Body of pancreas (tissue), 4 donors: Measurements from ENCODE around the gene SLC6A17. TPM values are rescaled to one million over a fixed set of nuclear protein-coding genes. Genes with fewer than 3 reads are reported as not detected.

Experiments used
- ATAC-seq: fragments of 150-250 bp; one replicate; pipeline ENCODE4 v1.9.1; 2016
- DNase-seq, 4 donors: peaks; one replicate each; pipeline ENCODE4 v3.0.0-alpha.2; 2019
- H3K27ac ChIP-seq, 4 donors: fragments of 200-600 bp; sonication (generic); 1 replicate in 3 of 4; 2 replicates in 1 of 4; pipeline versions ENCODE4 v1.5.1 to v1.6.1; 2016 to 2019; ENCODE audit warnings: mild to moderate bottlenecking in 1 of 4, mixed read lengths in 1 of 4, moderate library complexity in 1 of 4
- H3K27me3 ChIP-seq, 2 donors: fragments of 200-600 bp; sonication (generic); one replicate each; pipeline ENCODE4 v1.6.0; 2016; ENCODE audit warnings: mild to moderate bottlenecking in 1 of 2
- H3K36me3 ChIP-seq, 2 donors: fragments of 200-600 bp; sonication (generic); replicated peaks in 1 of 2; 2 replicates each; pipeline ENCODE4 v1.5.1; 2016; ENCODE audit warnings: low read depth in 2 of 2; ENCODE audit not compliant: insufficient read depth in 1 of 2
- H3K4me1 ChIP-seq: fragments of 200-600 bp; sonication (generic); one replicate; pipeline ENCODE4 v1.6.0; 2016
- H3K4me3 ChIP-seq, 2 donors: fragments of 200-600 bp; sonication (generic); 1 replicate in 1 of 2; 2 replicates in 1 of 2; pipeline ENCODE4 v1.5.1; 2016 to 2019
- H3K9me3 ChIP-seq, 3 donors: fragments of 200-600 bp; sonication (generic); 1 replicate in 2 of 3; 2 replicates in 1 of 3; pipeline ENCODE4 v1.5.1; 2016
- POLR2A ChIP-seq, 3 donors: fragments of 450-650 bp; IDR thresholded peaks; one replicate each; pipeline ENCODE4 v1.6.1; 2016; ENCODE audit warnings: antibody characterized with exemption in 3 of 3, mild to moderate bottlenecking in 2 of 3
- WGBS, 2 donors: methylation state at CpG; one replicate each; pipeline ENCODE4 v1.1.5; 2017; 5-methylcytosine and 5-hydroxymethylcytosine counted together
- intact Hi-C: fragments of 100-400 bp; cut with DNase I; formaldehyde crosslinking; loops from one replicate; pipeline ENCODE4 v1.15.1; 2023
- total RNA-seq, 2 donors: library from RNA; depleted of rRNA; stranded (reverse); fragments of >200 nt; gene quantifications; one replicate each; pipeline ENCODE4 v1.1.0, GENCODE V29; 2016
- TF ChIP-seq, protein P1 (sequence below), 7 experiments: fragments of 450-650 bp in 4 of 7; fragments of 200-600 bp in 3 of 7; sonication (generic) in 3 of 7; IDR thresholded peaks; one replicate each; pipeline ENCODE4 v1.5.1; 2016 to 2019; ENCODE audit warnings: antibody characterized with exemption in 7 of 7

SLC6A17 gene
- total RNA-seq, 2 donors from 2014 or later, result 0.52 to 0.99 TPM

DNA sequence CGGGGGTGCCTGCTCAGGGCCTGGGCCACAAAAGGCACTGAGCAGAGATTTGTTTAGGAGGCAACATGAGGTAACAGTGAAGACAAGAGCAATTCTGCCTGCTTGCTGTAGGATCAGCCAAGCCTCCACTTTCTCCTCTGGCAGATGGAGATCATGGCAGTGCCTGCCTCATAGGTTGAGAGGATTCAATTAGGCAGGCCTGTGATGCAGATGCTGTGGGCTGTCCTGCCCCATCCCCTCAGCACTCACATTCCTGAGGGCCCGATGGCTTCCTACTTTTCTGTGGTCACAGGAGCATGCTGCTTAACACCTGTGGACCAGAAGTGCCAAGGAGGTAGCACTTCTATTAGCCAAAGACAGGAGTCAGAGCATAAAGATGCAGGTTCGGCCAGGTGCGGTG is 39.2 kb upstream of the SLC6A17 start:
- DNase-seq (no peak), ATAC-seq (no peak)
- intact Hi-C loops, result no loop called here
- H3K4me1 ChIP-seq, result no peaks in the 10 kb centered on the region
- H3K4me3 ChIP-seq, result no peak overlapping the region
- H3K27me3 ChIP-seq, result no peaks in the 10 kb centered on the region
- H3K27ac ChIP-seq, result no peak overlapping the region
- 82 to 90% methylated on average over 3 to 4 of the region's 4 CpGs for WGBS, 2 donors
- H3K9me3 ChIP-seq, result no peaks in the 10 kb centered on the region
- no peaks in the 10 kb centered on the region for H3K36me3 ChIP-seq
- TF ChIP-seq POLR2A (IDR thresholded peaks at IDR 0.05), result no peak

DNA sequence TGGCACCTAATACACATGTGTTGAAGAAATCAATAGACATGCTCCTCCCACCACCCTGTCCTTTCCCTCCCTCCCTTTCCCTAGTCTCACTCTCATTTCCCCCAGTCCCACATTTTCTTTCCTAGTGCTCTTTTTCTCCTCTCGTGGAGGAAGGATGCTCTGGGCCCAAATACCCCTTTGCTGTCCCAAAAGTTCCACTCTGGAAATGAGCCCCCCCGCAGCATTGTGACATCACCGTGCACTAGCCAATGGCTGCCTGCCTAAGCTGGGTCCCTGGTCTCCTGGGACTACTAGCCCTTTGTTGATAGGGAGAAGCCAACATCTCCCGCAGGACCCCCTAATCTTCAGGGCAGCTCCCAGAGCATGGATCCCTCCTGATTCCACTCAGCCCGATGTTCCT is 38.2 kb upstream of the SLC6A17 start, which contains the start of gene UBL4B:
TSS of gene UBL4B (plus strand) at position 301 of the 400 bp plus-strand sequence. CDS start at position 393, 92 bp downstream.
- H3K9me3 ChIP-seq, result no peaks in the 10 kb centered on the region
- WGBS, 2 donors, result 72 to 81% methylated on average over 5 of the region's 5 CpGs
- DNase-seq, result no peak
- no peak within 1 kb of the TSS for H3K27ac ChIP-seq
- intact Hi-C loops, result no loop called here
- H3K27me3 ChIP-seq, result no peaks in the 10 kb centered on the region
- H3K36me3 ChIP-seq, result no peaks in the 10 kb centered on the region
- TF ChIP-seq POLR2A (IDR thresholded peaks at IDR 0.05), result no peak
- TF ChIP-seq, protein P1, sequence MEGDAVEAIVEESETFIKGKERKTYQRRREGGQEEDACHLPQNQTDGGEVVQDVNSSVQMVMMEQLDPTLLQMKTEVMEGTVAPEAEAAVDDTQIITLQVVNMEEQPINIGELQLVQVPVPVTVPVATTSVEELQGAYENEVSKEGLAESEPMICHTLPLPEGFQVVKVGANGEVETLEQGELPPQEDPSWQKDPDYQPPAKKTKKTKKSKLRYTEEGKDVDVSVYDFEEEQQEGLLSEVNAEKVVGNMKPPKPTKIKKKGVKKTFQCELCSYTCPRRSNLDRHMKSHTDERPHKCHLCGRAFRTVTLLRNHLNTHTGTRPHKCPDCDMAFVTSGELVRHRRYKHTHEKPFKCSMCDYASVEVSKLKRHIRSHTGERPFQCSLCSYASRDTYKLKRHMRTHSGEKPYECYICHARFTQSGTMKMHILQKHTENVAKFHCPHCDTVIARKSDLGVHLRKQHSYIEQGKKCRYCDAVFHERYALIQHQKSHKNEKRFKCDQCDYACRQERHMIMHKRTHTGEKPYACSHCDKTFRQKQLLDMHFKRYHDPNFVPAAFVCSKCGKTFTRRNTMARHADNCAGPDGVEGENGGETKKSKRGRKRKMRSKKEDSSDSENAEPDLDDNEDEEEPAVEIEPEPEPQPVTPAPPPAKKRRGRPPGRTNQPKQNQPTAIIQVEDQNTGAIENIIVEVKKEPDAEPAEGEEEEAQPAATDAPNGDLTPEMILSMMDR (IDR thresholded peaks at IDR 0.05), result no peak
- H3K4me1 ChIP-seq, result no peaks in the 10 kb centered on the region
- no peak within 1 kb of the TSS for H3K4me3 ChIP-seq
- ATAC-seq, result no peak

DNA sequence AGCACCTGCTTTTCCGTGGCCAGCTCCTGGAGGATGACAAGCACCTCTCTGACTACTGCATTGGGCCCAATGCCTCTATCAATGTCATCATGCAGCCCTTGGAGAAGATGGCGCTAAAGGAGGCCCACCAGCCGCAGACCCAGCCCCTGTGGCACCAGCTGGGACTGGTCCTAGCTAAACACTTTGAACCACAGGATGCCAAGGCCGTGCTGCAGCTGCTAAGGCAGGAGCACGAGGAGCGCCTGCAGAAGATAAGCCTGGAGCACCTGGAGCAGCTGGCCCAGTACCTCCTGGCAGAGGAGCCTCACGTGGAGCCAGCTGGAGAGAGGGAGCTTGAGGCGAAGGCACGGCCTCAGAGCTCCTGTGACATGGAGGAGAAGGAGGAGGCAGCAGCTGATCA is 37.6 kb upstream of the SLC6A17 start:
- Histone ChIP-seq H3K36me3 (no peaks in the 10 kb centered on the region), H3K27me3 (no peaks in the 10 kb centered on the region)

DNA sequence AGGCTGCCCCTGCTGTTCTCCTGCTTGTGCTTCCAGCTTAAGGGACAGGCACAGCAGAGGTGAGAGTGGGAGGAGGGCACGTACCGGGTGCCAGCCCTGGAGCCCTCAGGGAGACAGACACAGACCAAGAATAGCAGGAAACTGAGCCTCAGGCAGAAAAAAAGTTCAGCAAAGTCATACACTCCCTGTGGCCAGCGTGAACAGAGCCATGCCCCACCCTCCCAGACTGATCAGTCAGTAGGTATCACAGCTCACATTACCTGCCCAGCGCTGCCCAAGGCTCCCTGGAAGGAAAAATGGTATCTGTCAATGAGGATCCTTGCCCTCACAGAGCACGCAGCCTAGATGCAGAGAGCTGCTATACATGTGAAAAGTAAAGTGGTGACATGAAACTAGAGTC is 36.7 kb upstream of the SLC6A17 start:
- ATAC-seq, result no peak
- no peak overlapping the region for H3K27ac ChIP-seq
- TF ChIP-seq, protein P1 (IDR thresholded peaks at IDR 0.05), result no peak
- no peak for TF ChIP-seq POLR2A (IDR thresholded peaks at IDR 0.05)
- no peaks in the 10 kb centered on the region for H3K27me3 ChIP-seq
- H3K36me3 ChIP-seq, result no peaks in the 10 kb centered on the region
- H3K9me3 ChIP-seq, result no peaks in the 10 kb centered on the region
- H3K4me3 ChIP-seq, result no peak overlapping the region
- DNase-seq, result no peak
- no peaks in the 10 kb centered on the region for H3K4me1 ChIP-seq
- intact Hi-C loops, result no loop called here
- WGBS, 2 donors, result 49 to 56% methylated on average over 5 of the region's 5 CpGs

More for the DNA sequence above, 37.6 kb upstream of the SLC6A17 start:
- WGBS, 2 donors, result 35 to 60% methylated on average over 5 to 9 of the region's 9 CpGs
- no peak overlapping the region for H3K27ac ChIP-seq
- no peaks in the 10 kb centered on the region for H3K4me1 ChIP-seq
- H3K4me3 ChIP-seq, result no peak overlapping the region
- TF ChIP-seq, protein P1 (IDR thresholded peaks at IDR 0.05), result no peak
- no peak for TF ChIP-seq POLR2A (IDR thresholded peaks at IDR 0.05)
- ATAC-seq (no peak), DNase-seq (peak in 1 of 4 donors; percentile 30)
- intact Hi-C loops, result no loop called here
- no peaks in the 10 kb centered on the region for H3K9me3 ChIP-seq

DNA sequence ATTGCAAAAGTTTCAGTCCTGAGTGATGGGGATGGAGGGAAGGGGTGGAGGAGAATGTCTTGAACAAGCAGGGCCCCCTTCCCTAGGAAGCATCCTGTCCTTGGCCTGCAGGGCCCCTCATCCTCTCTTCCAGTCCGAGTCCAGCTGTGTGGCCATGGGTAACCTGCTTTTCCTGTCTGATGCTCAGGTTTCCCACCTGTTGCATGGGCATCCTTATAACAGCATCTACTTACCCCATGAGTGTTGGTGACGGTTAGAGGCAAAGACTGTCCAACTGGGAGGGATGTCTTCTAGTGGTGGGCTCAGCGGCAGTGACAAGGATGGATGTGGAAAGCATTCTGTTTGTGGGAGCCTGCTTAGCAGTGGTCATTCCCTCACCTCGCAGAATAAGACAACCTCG is 36.1 kb upstream of the SLC6A17 start:
- Histone ChIP-seq H3K4me3 (no peak overlapping the region), H3K27me3 (no peaks in the 10 kb centered on the region), H3K36me3 (no peaks in the 10 kb centered on the region), H3K9me3 (no peaks in the 10 kb centered on the region), H3K4me1 (no peaks in the 10 kb centered on the region), H3K27ac (no peak overlapping the region)
- no peak for DNase-seq
- intact Hi-C loops, result no loop called here
- TF ChIP-seq, protein P1 (IDR thresholded peaks at IDR 0.05), result no peak
- 78 to 100% methylated on average over 1 to 5 of the region's 5 CpGs for WGBS, 2 donors
- ATAC-seq, result no peak
